DOHH2 (cell line): ENCODE data around the gene TRIM63.

Experiments
- CTCF ChIP-seq: fragments of 200-600 bp; sonication (generic); IDR thresholded peaks from one replicate; pipeline ENCODE4 v1.5.1; 2014; ENCODE audit warnings: antibody characterized with exemption, mild to moderate bottlenecking, low read depth, low read length; ENCODE audit not compliant: poor library complexity, severe bottlenecking
- EZH2phosphoT487 ChIP-seq: fragments of 200-600 bp; sonication (generic); IDR thresholded peaks from 2 replicates; pipeline ENCODE4 v1.6.1; 2017; ENCODE audit warnings: borderline replicate concordance, mild to moderate bottlenecking, antibody characterized with exemption, low read length, moderate library complexity, mixed read lengths

- TF ChIP-seq CTCF = no peak
- no peak for TF ChIP-seq EZH2phosphoT487
Measured at GRCh38 chr1:26034504-26035202, 32.8 kb downstream of the TRIM63 start.
